C4-2B (cell line): ENCODE data around the gene CD36.

Experiments used
- H3K27ac ChIP-seq: fragments of 450-650 bp; 2 replicates; pipeline ENCODE4 v1.5.1; 2017
- ZFX ChIP-seq: fragments of 450-650 bp; IDR thresholded peaks from 2 replicates; pipeline ENCODE4 v1.6.1; 2017
- TF ChIP-seq, protein P1 (sequence below): fragments of 450-650 bp; conservative IDR thresholded peaks from 2 replicates; pipeline ENCODE4 v1.5.1; 2017; ENCODE audit warnings: mild to moderate bottlenecking

CD36 gene

DNA sequence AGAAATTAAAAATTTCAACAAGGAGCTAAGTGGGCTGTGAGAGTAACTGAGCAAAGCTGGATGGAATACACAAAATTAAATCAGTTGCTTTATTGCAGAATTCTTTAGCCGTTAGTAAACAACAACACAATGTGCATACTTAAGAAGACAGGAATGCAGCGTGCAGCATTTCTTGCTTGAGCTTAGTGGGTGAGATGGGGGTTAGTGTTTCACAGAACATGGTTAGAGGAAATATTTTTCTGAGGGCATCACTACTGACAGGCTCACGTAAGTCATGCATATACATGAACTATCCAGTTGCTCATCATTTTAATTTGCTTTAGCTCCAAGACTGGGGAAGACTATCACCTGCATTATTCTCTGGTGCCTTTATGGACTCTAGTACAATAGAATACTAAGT lies 80.8 kb downstream of the CD36 start:
- TF ChIP-seq, protein P1, sequence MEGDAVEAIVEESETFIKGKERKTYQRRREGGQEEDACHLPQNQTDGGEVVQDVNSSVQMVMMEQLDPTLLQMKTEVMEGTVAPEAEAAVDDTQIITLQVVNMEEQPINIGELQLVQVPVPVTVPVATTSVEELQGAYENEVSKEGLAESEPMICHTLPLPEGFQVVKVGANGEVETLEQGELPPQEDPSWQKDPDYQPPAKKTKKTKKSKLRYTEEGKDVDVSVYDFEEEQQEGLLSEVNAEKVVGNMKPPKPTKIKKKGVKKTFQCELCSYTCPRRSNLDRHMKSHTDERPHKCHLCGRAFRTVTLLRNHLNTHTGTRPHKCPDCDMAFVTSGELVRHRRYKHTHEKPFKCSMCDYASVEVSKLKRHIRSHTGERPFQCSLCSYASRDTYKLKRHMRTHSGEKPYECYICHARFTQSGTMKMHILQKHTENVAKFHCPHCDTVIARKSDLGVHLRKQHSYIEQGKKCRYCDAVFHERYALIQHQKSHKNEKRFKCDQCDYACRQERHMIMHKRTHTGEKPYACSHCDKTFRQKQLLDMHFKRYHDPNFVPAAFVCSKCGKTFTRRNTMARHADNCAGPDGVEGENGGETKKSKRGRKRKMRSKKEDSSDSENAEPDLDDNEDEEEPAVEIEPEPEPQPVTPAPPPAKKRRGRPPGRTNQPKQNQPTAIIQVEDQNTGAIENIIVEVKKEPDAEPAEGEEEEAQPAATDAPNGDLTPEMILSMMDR, result no peak
- TF ChIP-seq ZFX, result no peak
- H3K27ac ChIP-seq, result no peak overlapping the region

DNA sequence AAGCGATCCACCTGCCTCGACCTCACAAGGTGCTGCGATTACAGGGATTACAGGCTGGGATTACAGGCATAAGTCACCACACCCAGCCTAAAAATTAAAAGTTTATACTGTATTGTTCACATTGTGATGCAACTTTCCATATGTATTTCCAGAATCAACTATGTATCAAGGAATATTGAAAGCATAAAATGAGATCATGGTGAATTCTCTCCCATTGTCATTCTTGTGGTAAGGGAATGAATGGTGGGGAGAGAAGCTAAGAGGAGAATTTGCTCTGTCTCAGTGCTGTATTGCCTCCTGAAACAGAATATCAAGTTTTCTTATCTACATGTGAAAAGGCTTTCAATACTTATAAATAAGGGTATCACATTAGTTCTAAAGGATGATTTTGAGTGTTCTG lies 81.7 kb downstream of the CD36 start:
- H3K27ac ChIP-seq, result no peak overlapping the region
- TF ChIP-seq, protein P1, result no peak
- TF ChIP-seq ZFX, result no peak

DNA sequence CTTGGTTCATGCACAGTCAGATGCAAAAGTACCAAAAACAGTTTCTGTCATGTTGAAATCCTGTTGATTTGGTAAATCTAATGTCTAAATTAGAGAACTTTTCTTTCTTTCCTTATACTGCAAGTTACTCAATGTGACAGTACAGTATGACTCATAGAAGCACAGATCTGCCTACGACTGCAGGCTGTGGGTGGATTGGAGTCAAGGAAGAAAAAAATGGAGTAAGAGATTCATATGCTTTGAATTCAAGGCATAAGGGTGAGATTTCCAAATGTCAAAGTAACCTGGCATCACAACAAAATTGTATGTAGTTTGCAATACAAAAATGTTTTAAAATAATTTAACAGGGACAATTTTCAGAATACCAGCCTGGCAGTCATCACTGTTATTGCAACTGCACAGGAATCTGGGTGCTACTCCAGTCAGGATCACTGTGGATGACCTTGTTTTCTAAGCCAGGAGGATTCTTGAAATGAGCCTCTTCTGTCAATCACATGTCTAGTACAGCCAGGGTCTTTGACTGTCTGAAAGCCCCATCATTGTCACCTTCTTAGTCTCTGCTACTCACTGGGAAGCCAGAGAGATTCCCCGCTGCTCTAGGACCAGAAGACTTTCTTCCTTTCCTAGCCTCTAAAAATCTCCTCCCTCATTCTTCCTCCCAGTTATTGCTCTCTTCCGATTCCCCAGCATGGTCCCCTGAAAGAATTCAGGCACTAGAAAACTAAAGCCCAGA lies 83.6 kb downstream of the CD36 start:
- no peak overlapping the region for H3K27ac ChIP-seq
- no peak for TF ChIP-seq ZFX
- TF ChIP-seq, protein P1, result no peak

DNA sequence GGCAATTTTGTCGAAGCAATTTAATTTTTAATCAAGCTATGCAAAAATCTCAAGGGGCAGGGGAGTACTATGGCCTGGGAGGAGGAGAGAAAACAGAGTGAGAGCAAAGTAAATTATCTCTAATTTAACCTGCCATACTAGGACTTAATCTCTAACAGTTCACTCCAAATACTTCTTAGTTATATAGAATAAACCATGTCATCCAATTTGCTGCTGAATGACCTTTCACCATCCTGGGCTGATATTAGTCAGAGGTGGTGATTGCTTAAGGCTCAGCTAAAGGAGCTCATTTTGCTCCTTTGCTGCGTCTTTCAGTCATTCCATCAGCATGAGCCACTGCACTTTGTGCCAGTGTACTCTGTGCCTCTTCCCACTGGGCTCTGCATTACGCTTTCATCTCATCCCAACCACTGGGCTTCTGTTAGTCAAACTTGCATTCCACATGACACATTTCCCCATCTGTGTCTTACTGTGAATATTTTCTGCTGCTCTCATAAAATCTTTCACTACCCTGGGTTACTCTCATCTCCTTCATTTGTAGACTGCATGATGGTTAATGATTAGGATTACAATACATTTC lies 84.3 kb downstream of the CD36 start:
- H3K27ac ChIP-seq, result no peak overlapping the region
- no peak for TF ChIP-seq ZFX
- TF ChIP-seq, protein P1, result no peak

DNA sequence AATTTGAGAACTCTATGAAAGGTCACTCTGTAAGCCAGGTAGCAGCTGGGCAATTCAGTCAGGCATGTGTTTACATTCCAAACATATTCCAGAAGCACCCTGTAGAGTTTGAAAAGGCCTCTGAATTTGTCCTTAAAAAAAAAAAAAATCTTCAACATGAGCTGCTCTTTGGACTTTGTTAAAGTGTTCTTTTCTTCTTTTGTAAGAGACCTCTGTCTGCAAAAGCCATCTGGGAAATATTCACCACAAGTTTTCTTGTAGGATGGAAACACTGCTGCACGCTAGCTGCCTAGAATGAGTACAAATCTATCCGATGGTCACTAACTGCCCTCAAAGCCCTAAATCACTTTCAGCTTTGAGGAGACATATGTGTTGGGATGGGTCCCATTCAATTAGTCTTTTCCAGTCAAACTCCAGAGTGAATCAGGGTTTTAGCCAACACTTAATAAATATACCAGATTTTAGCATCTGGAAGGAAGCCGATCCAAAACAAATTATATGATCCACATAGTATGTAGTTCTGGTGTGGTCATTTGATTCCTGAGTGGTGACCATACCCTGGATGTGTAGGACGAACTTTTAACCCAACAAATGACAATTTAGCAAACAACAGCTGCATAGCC lies 85.9 kb downstream of the CD36 start:
- TF ChIP-seq ZFX, result no peak
- TF ChIP-seq, protein P1, result no peak
- no peak overlapping the region for H3K27ac ChIP-seq

DNA sequence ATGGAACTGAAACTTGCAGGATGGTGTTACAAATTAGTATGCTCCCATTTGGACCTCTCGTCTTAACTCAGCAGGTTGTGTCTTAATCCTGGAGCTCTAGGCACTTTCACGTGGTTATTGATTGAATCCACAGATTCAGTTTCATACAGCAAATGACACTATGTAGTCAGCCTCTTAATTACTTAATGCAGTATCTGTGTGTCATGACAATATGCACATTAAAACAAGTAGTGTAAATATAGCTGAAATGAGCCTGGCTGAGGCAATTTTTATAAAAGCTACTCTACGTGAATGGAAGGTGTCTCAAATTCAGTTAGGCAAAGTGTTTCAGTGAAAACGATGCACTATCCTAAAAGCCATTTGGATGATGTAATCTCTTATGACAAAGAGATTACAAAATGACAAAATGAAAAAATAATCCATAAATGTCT lies 86.8 kb downstream of the CD36 start:
- H3K27ac ChIP-seq, result no peak overlapping the region
- TF ChIP-seq, protein P1, result no peak
- no peak for TF ChIP-seq ZFX
